Activated T-helper 1 cell treated with anti-CD3 and anti-CD28 coated beads, Interleukin-12 subunit alpha, Interleukin-12 subunit beta, Interleukin-2, Interleukin-4 antibody, amounts not matched to agents 30 ng/mL and 10 ng/mL and 1 ng/mL, durations not matched to agents 14 hours and 24 hours and 36 hours (primary cell): Measurements from ENCODE around the gene B3GLCT. TPM values are rescaled to one million over a fixed set of nuclear protein-coding genes. Genes with fewer than 3 reads are reported as not detected.

ENCODE experiments used
- DNase-seq: peaks from one replicate; pipeline ENCODE4 v3.0.0; 2021; ENCODE audit warnings: low spot score
- H3K27ac Mint-ChIP-seq: one replicate; pipeline ENCODE4 v1.8.0; 2021; ENCODE audit warnings: mild to moderate bottlenecking, mixed read lengths
- H3K27me3 Mint-ChIP-seq: one replicate; pipeline ENCODE4 v1.8.0; 2022; ENCODE audit warnings: mild to moderate bottlenecking, moderate library complexity, mixed read lengths; ENCODE audit not compliant: insufficient read depth
- H3K36me3 Mint-ChIP-seq: one replicate; pipeline ENCODE4 v1.8.0; 2021; ENCODE audit warnings: low read depth, mixed read lengths
- H3K4me1 Mint-ChIP-seq: one replicate; pipeline ENCODE4 v1.8.0; 2021; ENCODE audit warnings: low read depth, mixed read lengths
- H3K4me3 Mint-ChIP-seq: one replicate; pipeline ENCODE4 v1.8.0; 2021; ENCODE audit warnings: mild to moderate bottlenecking, moderate library complexity, mixed read lengths
- H3K9me3 Mint-ChIP-seq: one replicate; pipeline ENCODE4 v1.8.0; 2021; ENCODE audit warnings: mixed read lengths
- intact Hi-C: fragments of 100-400 bp; cut with micrococcal nuclease; formaldehyde crosslinking; loops from one replicate; pipeline ENCODE4 v1.15.1; 2024
- total RNA-seq: library from RNA; stranded (reverse); gene quantifications from 2 replicates; pipeline ENCODE4 v1.2.3, GENCODE V29; 2022

B3GLCT gene
- 4.2 and 4.3 TPM in 2 replicates for total RNA-seq

GRCh38 chr13:31199849-31200636, at the start of gene B3GLCT:
Gene B3GLCT, plus strand, starts transcription at chr13:31199975. Its CDS starts 110 bp downstream, at chr13:31200085.
- Mint-ChIP-seq H3K4me1 (peaks cover 32% of the 10 kb centered on the region), H3K4me3 (peak within 1 kb of the TSS; percentile 85), H3K27me3 (peaks cover 2% of the 10 kb centered on the region), H3K27ac (peak within 1 kb of the TSS; percentile 80), H3K9me3 (no peaks in the 10 kb centered on the region), H3K36me3 (no peaks in the 10 kb centered on the region)
- DNase-seq = peak; percentile 76
- intact Hi-C loops = loop anchor here (1.0 to 10.0 kb wide), 4 partner anchors 38 to 1605 kb away; partner anchors contain the start of gene SLC7A1

DNA sequence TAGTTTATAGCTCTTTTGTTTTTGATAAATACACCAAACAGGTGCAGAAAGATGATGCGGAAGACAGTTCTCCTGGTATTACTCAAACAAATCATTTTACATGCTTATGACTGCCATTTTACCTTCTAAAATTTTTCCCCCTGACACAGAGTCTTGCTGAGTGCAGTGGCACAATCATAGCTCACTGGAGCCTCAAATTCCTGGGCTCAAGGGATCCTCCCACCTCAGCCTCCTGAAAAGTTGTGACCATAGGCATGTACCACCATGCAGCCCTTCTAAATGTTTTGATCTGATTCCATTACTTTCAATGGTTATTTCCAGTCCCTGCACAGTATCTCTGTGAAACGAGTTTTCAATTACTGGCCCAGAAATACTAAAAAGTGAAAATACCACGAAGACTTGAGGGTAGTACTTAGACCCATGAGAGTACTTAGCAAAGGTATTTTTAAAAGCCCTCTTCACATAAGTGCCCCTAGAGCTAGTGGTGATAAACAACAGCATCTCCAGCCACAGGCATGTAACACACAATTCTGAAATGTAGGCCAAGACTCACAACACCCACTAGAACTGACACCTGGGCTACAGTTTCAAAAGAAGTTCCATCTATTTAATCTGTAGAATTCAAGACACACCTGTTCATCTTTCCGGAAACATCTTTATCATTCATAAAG, 49.3 kb upstream of the B3GLCT start:
- intact Hi-C loops = loop anchor here (2.0 kb wide), 1 partner anchor 16 kb away; no protein-coding TSS in a partner anchor
- H3K4me3 Mint-ChIP-seq = no peak overlapping the region
- H3K9me3 Mint-ChIP-seq = no peaks in the 10 kb centered on the region
- peak overlapping the region; percentile 2 for H3K27ac Mint-ChIP-seq
- no peaks in the 10 kb centered on the region for H3K27me3 Mint-ChIP-seq
- DNase-seq = no peak
- H3K36me3 Mint-ChIP-seq = peaks cover 77% of the 10 kb centered on the region
- peaks cover 51% of the 10 kb centered on the region for H3K4me1 Mint-ChIP-seq

GRCh38 chr13:31151837-31152236, 47.9 kb upstream of the B3GLCT start:
- Mint-ChIP-seq H3K27me3 (no peaks in the 10 kb centered on the region), H3K4me3 (no peak overlapping the region), H3K9me3 (no peaks in the 10 kb centered on the region), H3K36me3 (peaks cover 72% of the 10 kb centered on the region), H3K4me1 (peaks cover 55% of the 10 kb centered on the region), H3K27ac (no peak overlapping the region)
- DNase-seq = no peak
- intact Hi-C loops = loop anchor here (2.0 kb wide), 1 partner anchor 17 kb away; no protein-coding TSS in a partner anchor

GRCh38 chr13:31154939-31155338, 44.8 kb upstream of the B3GLCT start:
- Mint-ChIP-seq H3K9me3 (no peaks in the 10 kb centered on the region), H3K27me3 (no peaks in the 10 kb centered on the region), H3K4me1 (peaks cover 61% of the 10 kb centered on the region), H3K4me3 (no peak overlapping the region), H3K27ac (no peak overlapping the region), H3K36me3 (peaks cover 74% of the 10 kb centered on the region)
- intact Hi-C loops = no loop called here
- DNase-seq = no peak

- Mint-ChIP-seq H3K4me1 (peaks cover 60% of the 10 kb centered on the region), H3K36me3 (peaks cover 48% of the 10 kb centered on the region)
- intact Hi-C loops = no loop called here
Observed at GRCh38 chr13:31159306-31159705, 40.5 kb upstream of the B3GLCT start.

GRCh38 chr13:31160857-31161556, 38.8 kb upstream of the B3GLCT start:
- intact Hi-C loops = loop anchor here (5.0 to 10.0 kb wide), 4 partner anchors 856 to 1266 kb away; partner anchors contain the start of genes KATNAL1 and N4BP2L1
- Mint-ChIP-seq H3K4me1 (peaks cover 47% of the 10 kb centered on the region), H3K36me3 (peaks cover 34% of the 10 kb centered on the region), H3K4me3 (peak overlapping the region; percentile 98), H3K9me3 (no peaks in the 10 kb centered on the region), H3K27me3 (no peaks in the 10 kb centered on the region), H3K27ac (peak overlapping the region; percentile 96)
- peak; percentile 64 for DNase-seq

More at GRCh38 chr13:31159306-31159705, 40.5 kb upstream of the B3GLCT start:
- H3K4me3 Mint-ChIP-seq = peak overlapping the region; percentile 98
- no peaks in the 10 kb centered on the region for H3K27me3 Mint-ChIP-seq
- peak overlapping the region; percentile 61 for H3K27ac Mint-ChIP-seq
- H3K9me3 Mint-ChIP-seq = no peaks in the 10 kb centered on the region
- DNase-seq = no peak

GRCh38 chr13:31161557-31162150, 38.1 kb upstream of the B3GLCT start, which contains the start of gene HSPH1:
Gene HSPH1, minus strand, starts transcription at chr13:31161904. Its CDS starts 322 bp downstream, at chr13:31161582.
- peak; percentile 99 for DNase-seq
- H3K9me3 Mint-ChIP-seq = no peaks in the 10 kb centered on the region
- intact Hi-C loops = loop anchor here (1.0 to 10.0 kb wide), 14 partner anchors 27 to 1566 kb away; partner anchors contain the start of genes HMGB1, KATNAL1, N4BP2L1 and SLC7A1
- H3K4me1 Mint-ChIP-seq = peaks cover 47% of the 10 kb centered on the region
- H3K27ac Mint-ChIP-seq = peak within 1 kb of the TSS; percentile 96
- peak within 1 kb of the TSS; percentile 98 for H3K4me3 Mint-ChIP-seq
- no peaks in the 10 kb centered on the region for H3K27me3 Mint-ChIP-seq
- peaks cover 34% of the 10 kb centered on the region for H3K36me3 Mint-ChIP-seq

DNA sequence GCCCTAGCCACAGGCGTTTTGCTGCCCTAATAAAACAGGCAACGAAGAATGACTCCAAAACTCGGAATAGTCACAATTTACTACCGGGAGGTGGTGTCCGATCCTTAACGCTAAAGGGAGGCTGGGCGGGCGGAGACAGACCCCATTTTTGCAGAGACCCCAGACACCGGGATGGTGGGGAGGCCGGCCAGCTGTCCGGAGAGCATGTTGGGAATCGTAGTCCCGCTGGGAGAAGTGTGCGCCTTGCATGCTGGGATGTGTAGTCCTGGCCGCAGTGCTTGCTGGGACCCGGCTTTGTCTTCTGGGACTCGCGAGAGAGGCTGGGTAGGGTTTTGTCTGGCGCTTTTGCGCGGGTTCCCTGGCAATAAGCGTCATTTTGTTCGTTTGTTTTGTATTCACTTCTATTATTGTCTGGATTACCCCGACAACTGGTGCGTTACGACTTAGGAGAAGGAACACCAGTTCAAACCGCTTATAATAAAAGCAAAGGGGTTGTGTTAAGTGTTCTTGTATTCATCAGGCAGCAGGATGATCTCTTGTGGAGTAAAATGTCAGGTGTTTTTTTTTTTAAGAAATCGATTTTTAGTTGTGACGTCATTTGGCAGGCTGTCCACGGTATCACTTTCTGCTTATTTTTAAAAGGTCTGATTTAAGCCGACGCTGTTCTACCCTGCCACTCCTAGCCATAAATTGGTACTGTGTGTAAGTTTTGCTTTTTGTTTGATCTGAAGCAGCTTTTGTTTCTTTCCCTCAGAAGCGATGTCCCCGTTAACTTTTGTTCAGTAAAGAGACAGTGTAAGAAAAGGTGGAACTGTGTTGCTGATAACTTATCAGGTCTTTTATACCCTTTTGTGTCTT, 37.4 kb upstream of the B3GLCT start:
- intact Hi-C loops = loop anchor here (1.0 to 10.0 kb wide), 14 partner anchors 28 to 1567 kb away; partner anchors contain the start of genes HMGB1, KATNAL1, N4BP2L1 and SLC7A1
- Mint-ChIP-seq H3K36me3 (peaks cover 29% of the 10 kb centered on the region), H3K4me3 (peak overlapping the region; percentile 98), H3K4me1 (peaks cover 42% of the 10 kb centered on the region), H3K9me3 (no peaks in the 10 kb centered on the region), H3K27ac (peak overlapping the region; percentile 96), H3K27me3 (no peaks in the 10 kb centered on the region)
- peak; percentile 94 for DNase-seq

DNA sequence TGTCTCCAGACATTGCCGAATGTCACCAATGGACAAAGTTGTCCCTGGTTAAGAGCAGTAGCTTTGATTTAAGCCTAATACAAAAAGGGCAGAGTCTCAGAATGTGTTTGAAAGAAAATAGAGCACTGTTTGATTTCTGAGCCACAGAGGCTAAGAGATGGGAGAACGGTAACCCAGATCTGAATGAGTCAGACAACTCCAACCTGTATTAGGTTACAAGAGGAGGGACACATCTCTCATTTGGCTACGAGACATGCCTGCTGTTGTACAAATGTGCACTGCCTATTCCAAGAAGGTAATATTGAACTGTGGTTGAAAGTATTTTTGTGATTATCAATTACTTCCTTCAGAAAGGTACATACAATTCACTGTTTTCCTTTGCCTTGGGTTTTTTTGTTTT, 33.2 kb upstream of the B3GLCT start:
- intact Hi-C loops = loop anchor here (10.0 kb wide), 2 partner anchors 862 to 1052 kb away; partner anchors contain the start of gene KATNAL1
- no peak for DNase-seq
- no peaks in the 10 kb centered on the region for H3K36me3 Mint-ChIP-seq
- H3K9me3 Mint-ChIP-seq = no peaks in the 10 kb centered on the region
- no peak overlapping the region for H3K4me3 Mint-ChIP-seq
- no peaks in the 10 kb centered on the region for H3K27me3 Mint-ChIP-seq
- H3K27ac Mint-ChIP-seq = no peak overlapping the region
- peaks cover 45% of the 10 kb centered on the region for H3K4me1 Mint-ChIP-seq

DNA sequence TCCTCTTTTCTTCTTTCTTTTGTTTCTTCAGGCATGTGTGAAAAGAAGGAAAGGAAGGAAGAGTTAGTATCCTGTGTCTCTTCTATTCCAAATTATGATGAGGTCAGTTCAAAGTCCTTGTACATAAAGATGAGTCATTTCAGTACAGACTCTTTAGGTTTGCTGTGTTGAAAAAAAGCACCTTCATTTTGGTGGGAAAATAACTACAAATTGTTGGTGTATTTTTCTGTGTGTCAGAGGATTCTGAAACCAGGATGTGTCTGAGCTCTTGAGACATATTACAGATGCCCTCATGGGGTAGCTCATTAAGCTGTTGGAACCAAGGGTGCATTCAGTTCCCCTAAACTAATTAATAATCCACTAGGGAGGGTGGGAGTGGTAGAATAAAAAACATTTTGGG, 32.3 kb upstream of the B3GLCT start:
- Mint-ChIP-seq H3K4me3 (no peak overlapping the region), H3K27me3 (no peaks in the 10 kb centered on the region), H3K9me3 (no peaks in the 10 kb centered on the region), H3K27ac (no peak overlapping the region), H3K4me1 (peaks cover 45% of the 10 kb centered on the region), H3K36me3 (no peaks in the 10 kb centered on the region)
- intact Hi-C loops = loop anchor here (10.0 kb wide), 2 partner anchors 863 to 1053 kb away; partner anchors contain the start of gene KATNAL1
- DNase-seq = no peak

GRCh38 chr13:31168166-31168565, 31.6 kb upstream of the B3GLCT start:
- no peak for DNase-seq
- H3K36me3 Mint-ChIP-seq = no peaks in the 10 kb centered on the region
- no peak overlapping the region for H3K27ac Mint-ChIP-seq
- H3K4me3 Mint-ChIP-seq = no peak overlapping the region
- H3K4me1 Mint-ChIP-seq = peaks cover 38% of the 10 kb centered on the region
- no peaks in the 10 kb centered on the region for H3K9me3 Mint-ChIP-seq
- intact Hi-C loops = loop anchor here (10.0 kb wide), 2 partner anchors 863 to 1053 kb away; partner anchors contain the start of gene KATNAL1
- H3K27me3 Mint-ChIP-seq = no peaks in the 10 kb centered on the region
